HG03066 (cell line): ENCODE data around the gene FGD5.
"Not testable (repeated sequence)": the region's sequence is repeated elsewhere in the genome, so short reads cannot be mapped to it uniquely, and the experiment has no call there.

Source experiments
- ATAC-seq: cut with Tn5 transposase; IDR thresholded peaks from one replicate; pipeline ENCODE4 v1.9.1; 2021; ENCODE audit warnings: low read depth; ENCODE audit not compliant: unreplicated experiment

The FGD5 gene

GRCh38 chr3:14900881-14901873, 82.4 kb downstream of the FGD5 start:
- no peak for ATAC-seq

GRCh38 chr3:14902719-14903118, 84.0 kb downstream of the FGD5 start:
- ATAC-seq, result no peak

- ATAC-seq, result not testable (repeated sequence)
These were observed 84.7 kb downstream of the FGD5 start for GRCh38 chr3:14903501-14903900.

GRCh38 chr3:14905055-14905657, 86.4 kb downstream of the FGD5 start:
- no peak for ATAC-seq

DNA sequence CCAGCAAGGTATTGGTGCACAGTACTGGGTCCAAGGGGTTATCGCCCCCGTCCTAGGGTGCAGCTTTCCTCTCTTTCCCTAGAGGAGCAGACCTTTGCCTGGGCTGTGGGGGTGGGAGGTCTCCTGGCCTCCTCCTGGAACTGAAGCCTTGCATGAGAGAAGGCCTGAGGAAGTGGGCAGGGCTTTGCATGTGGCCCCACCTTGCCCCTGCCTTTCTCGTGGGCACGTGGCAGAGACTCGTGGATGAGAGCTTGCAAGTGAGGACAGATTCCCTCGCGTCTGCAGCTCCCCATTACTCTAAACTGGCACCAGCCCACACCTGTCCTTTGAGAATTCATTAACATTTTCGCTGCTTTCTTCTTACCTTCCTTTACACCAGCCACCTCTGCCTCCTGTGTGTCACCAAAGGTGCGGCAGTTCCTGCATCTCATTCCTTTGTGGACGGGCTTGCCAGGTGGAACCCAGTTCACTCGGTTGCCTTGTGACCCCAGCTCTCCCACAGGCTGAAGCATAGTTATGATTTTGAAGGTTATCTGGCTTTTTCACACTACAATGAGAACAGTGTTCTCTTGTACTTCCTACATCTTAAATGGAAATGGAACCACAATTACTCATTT, 87.7 kb downstream of the FGD5 start:
- ATAC-seq, result no peak

DNA sequence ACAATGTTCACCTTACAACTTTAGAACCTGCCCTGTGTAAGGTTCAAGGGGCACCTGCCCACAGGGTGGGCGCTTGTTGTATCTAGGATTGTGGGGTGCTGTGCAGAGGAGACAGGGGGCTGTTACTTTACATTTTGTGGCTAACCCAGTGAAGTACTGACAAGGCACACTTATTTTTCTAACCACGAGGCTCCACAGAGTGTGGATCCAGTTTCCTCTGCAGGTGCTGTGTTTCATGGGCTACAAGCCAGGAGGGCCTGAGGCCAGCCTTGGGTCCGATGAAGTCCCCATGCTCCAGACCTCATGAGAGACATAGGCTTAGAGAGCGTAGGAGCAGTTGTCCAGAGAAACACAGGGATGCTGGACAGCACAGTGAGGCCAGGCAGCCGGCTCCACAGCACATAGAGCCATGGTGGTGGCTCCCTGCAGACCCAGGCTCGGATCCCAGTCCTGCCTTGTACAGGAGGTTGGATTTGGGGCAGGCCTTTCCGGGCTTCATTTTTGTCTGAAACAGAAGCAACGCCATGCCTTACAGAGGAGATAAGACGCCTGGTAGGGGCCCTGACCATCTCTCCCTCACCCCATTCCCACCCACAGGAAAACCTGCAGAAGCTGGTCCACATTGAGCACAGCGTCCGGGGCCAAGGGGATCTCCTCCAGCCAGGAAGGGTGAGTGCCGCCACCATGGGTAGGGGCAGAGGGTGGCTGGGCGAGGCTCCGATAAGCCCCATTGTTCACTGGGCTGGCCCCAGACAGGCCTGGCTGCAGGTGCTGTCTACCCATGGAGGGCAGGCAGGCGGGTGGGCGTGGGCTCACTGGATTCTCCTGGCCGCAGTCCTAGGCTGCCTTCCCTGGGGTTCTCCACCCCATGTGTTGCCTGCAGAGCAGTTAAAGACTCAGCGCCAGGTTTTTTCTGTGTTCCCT, 88.5 kb downstream of the FGD5 start:
- ATAC-seq, result no peak

GRCh38 chr3:14909250-14909649, 90.5 kb downstream of the FGD5 start:
- no peak for ATAC-seq

- ATAC-seq, result no peak
These were observed 92.9 kb downstream of the FGD5 start for GRCh38 chr3:14911651-14912050.

DNA sequence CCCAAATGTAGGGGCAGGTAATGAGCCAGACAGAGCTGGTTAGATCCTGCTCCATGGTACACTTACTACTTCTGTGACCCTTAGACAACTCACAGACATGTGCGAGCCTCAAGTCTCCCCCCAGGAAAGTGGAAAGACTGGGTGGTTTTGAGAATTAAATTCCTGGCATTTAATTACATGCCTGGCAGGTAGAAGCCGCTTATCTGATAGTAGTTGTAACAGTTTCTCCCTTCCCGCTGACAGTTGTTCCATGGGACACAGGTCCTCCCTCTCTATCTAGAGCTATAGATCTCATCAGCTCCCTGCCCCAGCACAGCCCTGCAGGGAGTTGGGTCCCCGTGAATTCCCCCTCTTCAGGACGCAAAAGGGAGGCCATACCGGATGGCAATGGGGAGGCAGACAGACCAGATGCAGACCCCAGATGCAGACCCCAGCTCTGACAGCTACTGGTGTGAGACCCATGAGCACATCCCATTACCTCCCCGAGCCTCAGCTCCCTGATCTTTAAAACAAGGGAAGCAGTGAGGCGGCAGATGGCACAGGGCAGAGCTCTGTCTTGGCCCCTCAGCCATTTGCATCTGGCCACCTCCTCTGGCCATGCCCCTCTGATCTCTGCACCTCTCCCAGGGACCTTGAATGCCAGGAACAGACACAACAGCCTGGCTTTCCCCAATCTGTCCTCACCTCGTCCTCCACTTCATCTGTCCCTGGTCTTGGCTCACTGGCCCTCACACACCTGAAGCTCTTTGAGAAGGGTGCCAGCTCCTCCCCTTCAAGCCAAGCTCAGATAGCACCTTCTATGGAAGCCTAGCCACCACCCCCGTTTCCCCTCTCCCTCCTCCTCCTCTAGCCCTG, 94.5 kb downstream of the FGD5 start:
- no peak for ATAC-seq

DNA sequence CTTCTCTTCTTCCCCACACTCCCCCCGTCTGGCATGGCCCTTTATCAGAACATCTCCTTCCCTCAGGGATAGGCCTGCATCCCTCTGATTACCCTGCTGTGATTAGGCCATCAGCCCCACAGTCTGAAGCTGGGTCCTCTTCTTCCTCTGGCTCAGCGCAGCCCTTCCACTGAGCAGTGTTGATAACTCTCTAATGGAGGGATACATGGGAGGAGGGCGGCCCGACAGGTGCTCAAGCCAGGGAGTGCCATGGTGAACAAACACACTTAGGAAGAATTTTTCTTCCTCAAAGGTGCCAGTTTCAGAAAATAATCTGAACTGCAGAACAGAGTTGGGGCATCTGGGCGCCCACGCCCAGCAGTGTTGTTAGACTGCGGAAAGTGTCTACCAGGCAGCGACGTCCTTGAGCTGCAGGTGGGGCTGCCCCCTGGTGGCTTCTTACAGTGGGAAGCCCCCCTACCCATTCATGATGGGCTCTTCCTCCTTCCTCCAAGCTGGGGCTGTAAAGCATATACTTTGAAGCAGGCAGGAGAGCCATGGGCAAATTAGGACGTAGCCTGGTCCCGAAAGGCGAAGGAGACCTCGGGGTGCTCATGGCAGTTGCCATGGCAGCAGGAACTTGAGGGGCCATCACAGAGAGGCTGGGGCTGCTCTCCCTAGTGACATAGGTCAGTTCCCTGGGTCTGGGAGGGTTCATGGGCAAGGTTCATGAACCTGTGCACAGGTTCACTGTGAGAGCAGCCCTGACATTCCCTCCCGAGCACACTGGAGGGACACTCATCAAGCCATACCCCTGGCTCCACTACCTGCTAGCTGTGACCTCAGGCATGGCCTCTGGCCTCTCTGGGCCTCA, 95.4 kb downstream of the FGD5 start:
- no peak for ATAC-seq

GRCh38 chr3:14914779-14915117, 96.0 kb downstream of the FGD5 start:
- no peak for ATAC-seq

- no peak for ATAC-seq
These were observed 97.0 kb downstream of the FGD5 start for GRCh38 chr3:14915636-14916222.

- no peak for ATAC-seq
These were observed 99.6 kb downstream of the FGD5 start for GRCh38 chr3:14918356-14918860.

DNA sequence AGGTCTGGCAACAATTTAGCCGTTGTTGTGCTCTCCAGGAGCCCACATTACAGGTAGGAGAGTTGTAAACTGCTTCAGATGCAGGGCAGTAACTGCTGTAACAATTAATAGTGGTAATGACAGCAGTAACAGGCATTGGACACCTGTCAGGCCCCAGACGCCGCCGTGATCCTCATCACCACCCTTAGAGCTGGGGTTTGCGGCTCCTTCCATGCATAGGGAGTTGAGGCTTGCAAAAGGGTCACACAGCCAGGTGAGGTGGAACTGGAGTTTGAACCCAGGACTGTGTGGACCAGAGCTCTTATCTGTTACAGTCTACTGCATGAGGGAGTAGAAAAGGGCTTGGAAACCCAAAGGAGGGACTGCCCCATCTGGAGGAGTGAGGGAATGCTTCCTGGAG, 101.8 kb downstream of the FGD5 start:
- no peak for ATAC-seq

DNA sequence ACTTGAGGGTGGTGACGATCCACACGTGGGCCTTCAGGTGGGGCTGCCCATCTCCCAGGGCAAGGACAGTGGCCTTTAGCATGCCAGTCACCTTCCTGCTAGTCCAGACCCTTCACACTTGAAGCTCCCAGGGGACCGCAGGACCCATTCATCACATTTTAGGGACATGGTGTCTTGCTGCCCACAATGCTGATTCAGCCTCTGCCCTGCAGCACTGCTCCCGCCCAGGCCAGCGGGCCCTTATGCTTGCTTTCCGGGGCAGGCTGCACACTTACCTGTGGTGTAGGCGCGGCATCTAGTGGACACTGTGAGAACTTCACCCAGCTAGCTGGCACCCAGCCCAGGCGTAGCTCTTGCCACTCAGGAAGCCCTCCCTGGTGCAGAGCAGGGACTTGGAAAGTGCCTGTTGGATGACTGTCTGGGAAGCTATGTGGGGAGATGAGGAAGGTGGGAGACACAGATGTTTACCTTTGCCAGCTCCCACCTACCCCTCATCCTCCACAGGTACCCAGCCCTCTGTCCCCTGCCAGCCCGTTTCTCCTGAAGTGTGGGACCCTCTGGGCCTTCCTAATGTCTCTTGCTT, 102.4 kb downstream of the FGD5 start:
- ATAC-seq, result no peak

DNA sequence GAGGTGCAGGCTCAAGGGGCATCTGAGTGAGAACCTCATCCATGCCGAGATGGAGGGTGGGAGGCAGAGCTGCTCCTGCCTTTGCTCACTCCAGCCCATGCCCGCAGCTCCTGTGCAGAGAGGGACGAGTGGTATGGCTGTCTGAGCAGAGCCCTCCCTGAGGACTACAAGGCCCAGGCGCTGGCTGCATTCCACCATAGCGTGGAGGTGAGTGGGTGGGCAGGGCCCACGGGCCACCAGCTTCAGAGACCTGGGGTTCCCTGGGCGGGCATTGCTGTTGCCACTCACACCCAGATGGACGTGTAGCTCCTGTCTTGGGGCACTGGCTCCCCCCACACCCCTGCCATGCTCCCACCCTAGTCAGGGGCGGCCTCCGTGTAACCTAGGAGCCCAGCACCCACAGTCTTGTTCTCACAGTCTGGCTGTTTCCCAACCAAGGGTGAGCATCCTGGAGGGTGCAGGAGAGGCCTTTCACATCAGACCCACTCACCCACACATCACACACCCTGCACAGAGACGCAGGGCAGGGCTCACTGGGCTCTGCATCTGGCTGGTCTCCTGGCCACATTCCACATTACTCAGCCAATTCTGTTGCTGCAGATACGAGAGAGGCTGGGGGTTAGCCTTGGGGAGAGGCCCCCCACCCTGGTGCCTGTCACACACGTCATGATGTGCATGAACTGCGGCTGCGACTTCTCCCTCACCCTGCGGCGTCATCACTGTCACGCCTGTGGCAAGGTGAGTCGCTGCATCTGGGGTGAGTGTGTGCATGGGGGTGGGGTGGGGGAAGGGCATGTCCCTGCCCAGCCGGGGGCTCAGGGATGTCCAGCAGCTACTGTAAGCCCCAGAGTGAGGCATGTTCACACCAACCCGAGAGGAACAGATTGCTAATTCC, 103.3 kb downstream of the FGD5 start:
- ATAC-seq, result no peak

- ATAC-seq, result no peak
These were observed 104.1 kb downstream of the FGD5 start for GRCh38 chr3:14922863-14923262.
